Right kidney (tissue), 1 donor: ENCODE measurements around the gene IQSEC3.
"Not testable (repeated sequence)": the region's sequence is repeated elsewhere in the genome, so short reads cannot be mapped to it uniquely, and the experiment has no call there.

ENCODE experiments used
- DNase-seq: peaks from one replicate; pipeline ENCODE4 v3.0.0-alpha.2; 2016

IQSEC3 gene

GRCh38 chr12:201361-201760 lies 134.8 kb downstream of the IQSEC3 start:
- DNase-seq = no peak

- DNase-seq = no peak
Observed at GRCh38 chr12:202081-202731, 135.6 kb downstream of the IQSEC3 start.

- no peak for DNase-seq
Observed at GRCh38 chr12:203074-203461, 136.5 kb downstream of the IQSEC3 start.

GRCh38 chr12:203462-204260 lies 137.1 kb downstream of the IQSEC3 start:
- peak; percentile 60 for DNase-seq

GRCh38 chr12:204261-204678 lies 137.7 kb downstream of the IQSEC3 start:
- no peak for DNase-seq

- no peak for DNase-seq
Observed at GRCh38 chr12:205026-205425, 138.5 kb downstream of the IQSEC3 start.

- no peak for DNase-seq
Observed at GRCh38 chr12:206746-207440, 140.3 kb downstream of the IQSEC3 start.

- no peak for DNase-seq
Observed at GRCh38 chr12:207804-208203, 141.2 kb downstream of the IQSEC3 start.

- DNase-seq = no peak
Observed at GRCh38 chr12:208813-209212, 142.2 kb downstream of the IQSEC3 start.

GRCh38 chr12:209246-209645 lies 142.7 kb downstream of the IQSEC3 start:
- DNase-seq = no peak

- no peak for DNase-seq
Observed at GRCh38 chr12:209851-210250, 143.3 kb downstream of the IQSEC3 start.

- no peak for DNase-seq
Observed at GRCh38 chr12:210277-211141, 143.9 kb downstream of the IQSEC3 start.

- no peak for DNase-seq
Observed at GRCh38 chr12:211142-211465, 144.5 kb downstream of the IQSEC3 start.

- no peak for DNase-seq
Observed at GRCh38 chr12:211639-212414, 145.3 kb downstream of the IQSEC3 start.

- DNase-seq = no peak
Observed at GRCh38 chr12:212415-212714, 145.8 kb downstream of the IQSEC3 start.

- peak; percentile 68 for DNase-seq
Observed at GRCh38 chr12:212715-213526, 146.4 kb downstream of the IQSEC3 start.

- DNase-seq = peak; percentile 50
Observed at GRCh38 chr12:213527-213932, 147.0 kb downstream of the IQSEC3 start.

GRCh38 chr12:214003-214741 lies 147.6 kb downstream of the IQSEC3 start, which contains the start of gene SLC6A12:
Gene SLC6A12, minus strand, starts transcription at chr12:214157. Its CDS starts 4,171 bp downstream, at chr12:209986.
- no peak for DNase-seq

GRCh38 chr12:215116-215515 lies 148.5 kb downstream of the IQSEC3 start:
- no peak for DNase-seq

GRCh38 chr12:217029-217428 lies 150.5 kb downstream of the IQSEC3 start:
- DNase-seq = not testable (repeated sequence)
